Astrocyte (in vitro differentiated cells and primary cell): ENCODE measurements around the gene CORO2A.

Experiments
- CTCF ChIP-seq: IDR thresholded peaks from 2 replicates; pipeline ENCODE4 v1.5.1; 2011; ENCODE audit warnings: low read depth, mild to moderate bottlenecking, inconsistent platforms, low read length, moderate library complexity; ENCODE audit not compliant: insufficient read depth
- EZH2 ChIP-seq: IDR thresholded peaks from 2 replicates; pipeline ENCODE4 v1.6.1; 2012; ENCODE audit warnings: mild to moderate bottlenecking, low read length, inconsistent platforms; ENCODE audit not compliant: insufficient read depth

- TF ChIP-seq CTCF (no peak), EZH2 (no peak)
Observed at GRCh38 chr9:98075332-98075805, 117.1 kb downstream of the CORO2A start.
